OCI-LY3 (cell line): ENCODE measurements around the gene PID1.

Source experiments
- H2AFZ ChIP-seq: fragments of 200-600, 300-600 bp; shearing (Covaris generic); 2 replicates; pipeline ENCODE4 v1.6.0; 2014; ENCODE audit warnings: antibody characterized with exemption, low read depth, low read length
- H3K27ac ChIP-seq: fragments of 200-600, 300-600 bp; sonication (generic); 2 replicates; pipeline ENCODE4 v1.5.1; 2014; ENCODE audit warnings: mild to moderate bottlenecking, low read length, moderate library complexity, mixed read lengths
- H3K27me3 ChIP-seq: fragments of 200-600, 300-600 bp; sonication (generic); 2 replicates; pipeline ENCODE4 v1.6.1; 2014; ENCODE audit warnings: low read depth, low read length, mixed read lengths
- H3K36me3 ChIP-seq: fragments of 200-600, 300-600 bp; sonication (generic); replicated peaks from 2 replicates; pipeline ENCODE3; 2014; ENCODE audit warnings: low read depth, low read length, mixed read lengths
- H3K4me1 ChIP-seq: fragments of 300-600, 200-600 bp; sonication (generic); 2 replicates; pipeline ENCODE4 v1.6.1; 2014; ENCODE audit warnings: low read length, mixed read lengths
- H3K4me2 ChIP-seq: fragments of 200-600, 300-600 bp; sonication (generic); 2 replicates; pipeline ENCODE4 v1.6.1; 2014; ENCODE audit warnings: low read length, mixed read lengths
- H3K4me3 ChIP-seq: fragments of 300-600, 200-600 bp; sonication (generic); 2 replicates; pipeline ENCODE4 v1.5.1; 2014; ENCODE audit warnings: antibody characterized with exemption, mild to moderate bottlenecking, low read length, moderate library complexity
- H3K79me2 ChIP-seq: fragments of 300-600, 200-600 bp; shearing (Covaris generic); 2 replicates; pipeline ENCODE4 v1.6.1; 2014; ENCODE audit warnings: mild to moderate bottlenecking, low read length, mixed read lengths
- H3K9ac ChIP-seq: fragments of 300-600, 200-600 bp; shearing (Covaris generic); 2 replicates; pipeline ENCODE4 v1.6.0; 2014; ENCODE audit warnings: mild to moderate bottlenecking, low read length, moderate library complexity
- H3K9me3 ChIP-seq: fragments of 200-600, 300-600 bp; shearing (Covaris generic); 2 replicates; pipeline ENCODE4 v1.6.1; 2014; ENCODE audit warnings: low read length, mixed read lengths; ENCODE audit not compliant: insufficient read depth
- H4K20me1 ChIP-seq: fragments of 200-600, 300-600 bp; sonication (generic); 2 replicates; pipeline ENCODE4 v1.6.1; 2016; ENCODE audit warnings: low read length, mixed read lengths; ENCODE audit not compliant: insufficient read depth
- EZH2phosphoT487 ChIP-seq: fragments of 200-600 bp; shearing (Covaris generic); IDR thresholded peaks from 2 replicates; pipeline ENCODE4 v1.6.1; 2018; ENCODE audit warnings: antibody characterized with exemption, mixed run types, low read depth
- TF ChIP-seq, protein P1 (sequence below): fragments of 200-600, 300-600 bp; sonication (generic); IDR thresholded peaks from 2 replicates; pipeline ENCODE4 v1.5.1; 2014; ENCODE audit warnings: antibody characterized with exemption, low read length, low read depth

PID1 gene

GRCh38 chr2:229044581-229044980, 226.5 kb downstream of the PID1 start:
- H3K27ac ChIP-seq, result no peak overlapping the region
- H3K9ac ChIP-seq, result no peak overlapping the region
- no peak overlapping the region for H3K4me2 ChIP-seq
- H3K4me3 ChIP-seq, result no peak overlapping the region
- H3K4me1 ChIP-seq, result no peaks in the 10 kb centered on the region
- H3K79me2 ChIP-seq, result no peaks in the 10 kb centered on the region
- no peaks in the 10 kb centered on the region for H3K9me3 ChIP-seq
- no peaks in the 10 kb centered on the region for H3K27me3 ChIP-seq
- no peaks in the 10 kb centered on the region for H3K36me3 ChIP-seq
- H2AFZ ChIP-seq, result no peak overlapping the region
- TF ChIP-seq, protein P1, sequence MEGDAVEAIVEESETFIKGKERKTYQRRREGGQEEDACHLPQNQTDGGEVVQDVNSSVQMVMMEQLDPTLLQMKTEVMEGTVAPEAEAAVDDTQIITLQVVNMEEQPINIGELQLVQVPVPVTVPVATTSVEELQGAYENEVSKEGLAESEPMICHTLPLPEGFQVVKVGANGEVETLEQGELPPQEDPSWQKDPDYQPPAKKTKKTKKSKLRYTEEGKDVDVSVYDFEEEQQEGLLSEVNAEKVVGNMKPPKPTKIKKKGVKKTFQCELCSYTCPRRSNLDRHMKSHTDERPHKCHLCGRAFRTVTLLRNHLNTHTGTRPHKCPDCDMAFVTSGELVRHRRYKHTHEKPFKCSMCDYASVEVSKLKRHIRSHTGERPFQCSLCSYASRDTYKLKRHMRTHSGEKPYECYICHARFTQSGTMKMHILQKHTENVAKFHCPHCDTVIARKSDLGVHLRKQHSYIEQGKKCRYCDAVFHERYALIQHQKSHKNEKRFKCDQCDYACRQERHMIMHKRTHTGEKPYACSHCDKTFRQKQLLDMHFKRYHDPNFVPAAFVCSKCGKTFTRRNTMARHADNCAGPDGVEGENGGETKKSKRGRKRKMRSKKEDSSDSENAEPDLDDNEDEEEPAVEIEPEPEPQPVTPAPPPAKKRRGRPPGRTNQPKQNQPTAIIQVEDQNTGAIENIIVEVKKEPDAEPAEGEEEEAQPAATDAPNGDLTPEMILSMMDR, result no peak
- no peak for TF ChIP-seq EZH2phosphoT487
- no peaks in the 10 kb centered on the region for H4K20me1 ChIP-seq

- TF ChIP-seq EZH2phosphoT487, result no peak
- TF ChIP-seq, protein P1, result no peak
- no peak overlapping the region for H3K9ac ChIP-seq
- no peak overlapping the region for H3K4me2 ChIP-seq
- no peaks in the 10 kb centered on the region for H3K9me3 ChIP-seq
- H3K4me1 ChIP-seq, result no peaks in the 10 kb centered on the region
- no peaks in the 10 kb centered on the region for H3K36me3 ChIP-seq
- H3K79me2 ChIP-seq, result no peaks in the 10 kb centered on the region
- no peaks in the 10 kb centered on the region for H4K20me1 ChIP-seq
- H3K4me3 ChIP-seq, result no peak overlapping the region
- H2AFZ ChIP-seq, result no peak overlapping the region
- H3K27ac ChIP-seq, result no peak overlapping the region
- H3K27me3 ChIP-seq, result no peaks in the 10 kb centered on the region
Observed at GRCh38 chr2:229043681-229044080, 227.4 kb downstream of the PID1 start.

DNA sequence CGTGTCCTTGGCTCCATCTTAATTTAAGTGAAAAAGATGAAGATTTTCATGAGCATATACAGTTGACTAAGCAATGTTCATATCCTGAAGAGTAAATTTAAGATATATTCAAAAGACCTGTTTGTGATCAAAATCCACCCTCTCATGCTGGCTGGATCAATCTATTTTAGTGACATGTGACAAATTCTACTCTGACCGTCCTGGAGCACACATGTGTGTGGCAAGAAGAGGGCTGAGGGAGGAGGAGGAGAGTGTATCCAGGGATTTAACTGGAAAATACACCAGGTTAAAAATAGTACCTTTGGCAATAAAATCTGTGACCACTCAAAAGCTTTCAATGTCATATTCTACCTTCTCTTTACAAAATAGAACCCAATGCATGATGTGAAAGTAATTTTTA, 228.7 kb downstream of the PID1 start:
- Histone ChIP-seq H3K36me3 (no peaks in the 10 kb centered on the region), H3K4me3 (no peak overlapping the region), H3K27me3 (no peaks in the 10 kb centered on the region), H3K9me3 (no peaks in the 10 kb centered on the region), H4K20me1 (no peaks in the 10 kb centered on the region), H3K4me2 (no peak overlapping the region), H3K9ac (no peak overlapping the region), H2AFZ (no peak overlapping the region), H3K4me1 (no peaks in the 10 kb centered on the region), H3K79me2 (no peaks in the 10 kb centered on the region), H3K27ac (no peak overlapping the region)
- TF ChIP-seq, protein P1, result no peak
- no peak for TF ChIP-seq EZH2phosphoT487

GRCh38 chr2:229041691-229042090, 229.4 kb downstream of the PID1 start:
- no peak for TF ChIP-seq EZH2phosphoT487
- TF ChIP-seq, protein P1, result no peak

More at GRCh38 chr2:229041691-229042090, 229.4 kb downstream of the PID1 start:
- no peaks in the 10 kb centered on the region for H3K36me3 ChIP-seq
- H3K79me2 ChIP-seq, result no peaks in the 10 kb centered on the region
- no peaks in the 10 kb centered on the region for H3K9me3 ChIP-seq
- H3K27ac ChIP-seq, result no peak overlapping the region
- no peak overlapping the region for H3K9ac ChIP-seq
- no peak overlapping the region for H3K4me2 ChIP-seq
- H2AFZ ChIP-seq, result no peak overlapping the region
- H3K4me3 ChIP-seq, result no peak overlapping the region
- H4K20me1 ChIP-seq, result no peaks in the 10 kb centered on the region
- no peaks in the 10 kb centered on the region for H3K4me1 ChIP-seq
- no peaks in the 10 kb centered on the region for H3K27me3 ChIP-seq
